Lower leg skin (tissue), 4 donors: ENCODE data around the gene SYNE2. TPM values are rescaled to one million over a fixed set of nuclear protein-coding genes. Genes with fewer than 3 reads are reported as not detected.

ENCODE experiments used
- DNase-seq, 2 donors: peaks; one replicate each; pipeline ENCODE4 v3.0.0-alpha.2; 2019; ENCODE audit warnings: low spot score in 2 of 2
- H3K4me3 ChIP-seq: fragments of 200-600 bp; sonication (generic); 2 replicates; pipeline ENCODE4 v1.5.1; 2017; ENCODE audit warnings: mild to moderate bottlenecking, low read depth; ENCODE audit not compliant: poor library complexity, severe bottlenecking
- CTCF ChIP-seq, 3 donors: fragments of 450-650 bp; IDR thresholded peaks; one replicate each; pipeline ENCODE4 v1.5.1; 2016; ENCODE audit warnings: antibody characterized with exemption in 3 of 3, mild to moderate bottlenecking in 3 of 3, moderate library complexity in 2 of 3
- POLR2A ChIP-seq, 2 donors: fragments of 450-650 bp; IDR thresholded peaks; one replicate each; pipeline ENCODE4 v1.6.1; 2016 to 2017; ENCODE audit warnings: antibody characterized with exemption in 2 of 2, mild to moderate bottlenecking in 1 of 2, moderate library complexity in 1 of 2
- WGBS, 2 donors: methylation state at CpG; one replicate each; pipeline ENCODE4 v1.1.5; 2018; 5-methylcytosine and 5-hydroxymethylcytosine counted together
- intact Hi-C: fragments of 100-400 bp; cut with DNase I; formaldehyde crosslinking; loops from one replicate; pipeline ENCODE4 v1.15.0; 2023; ENCODE audit warnings: low total_unique reads
- total RNA-seq, 4 donors: library from RNA; depleted of rRNA; stranded (reverse); fragments of >200 nt; gene quantifications; one replicate each; pipeline ENCODE4 v1.1.0, GENCODE V29; 2016

Gene SYNE2
- total RNA-seq, 4 donors from 2014 or later: 200 to 479 (median 232) TPM

GRCh38 chr14:63963439-63963838 is 110.6 kb downstream of the SYNE2 start:
- no peak for DNase-seq
- TF ChIP-seq CTCF (IDR thresholded peaks at IDR 0.05) (no peak), POLR2A (IDR thresholded peaks at IDR 0.05) (no peak)
- WGBS, 2 donors: 76 to 78% methylated on average over 2 of the region's 2 CpGs
- H3K4me3 ChIP-seq: no peak overlapping the region
- intact Hi-C loops: no loop called here

DNA sequence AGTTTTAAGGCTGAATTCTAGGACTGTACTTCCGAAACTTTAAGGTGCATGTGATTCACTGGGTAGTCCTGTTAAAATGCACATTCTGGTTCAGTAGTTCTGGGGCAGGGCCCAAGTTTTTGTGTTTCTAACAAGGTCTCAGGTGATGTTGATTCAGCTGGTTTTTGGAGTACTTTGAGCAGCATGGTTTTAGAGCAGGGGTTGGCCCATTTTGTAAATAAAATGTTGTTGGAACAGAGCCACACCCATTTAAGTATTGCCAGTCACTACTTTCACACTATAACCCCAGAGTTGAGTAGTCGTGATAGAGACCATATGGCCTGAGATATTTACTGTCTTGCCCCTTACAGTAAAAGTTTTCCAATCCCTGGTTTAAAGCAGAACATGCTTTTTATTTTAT is 111.3 kb downstream of the SYNE2 start:
- no peak overlapping the region for H3K4me3 ChIP-seq
- no peak for DNase-seq
- TF ChIP-seq POLR2A (IDR thresholded peaks at IDR 0.05): no peak
- no peak for TF ChIP-seq CTCF (IDR thresholded peaks at IDR 0.05)
- 85 to 90% methylated on average over 2 of the region's 2 CpGs for WGBS, 2 donors
- intact Hi-C loops: no loop called here

DNA sequence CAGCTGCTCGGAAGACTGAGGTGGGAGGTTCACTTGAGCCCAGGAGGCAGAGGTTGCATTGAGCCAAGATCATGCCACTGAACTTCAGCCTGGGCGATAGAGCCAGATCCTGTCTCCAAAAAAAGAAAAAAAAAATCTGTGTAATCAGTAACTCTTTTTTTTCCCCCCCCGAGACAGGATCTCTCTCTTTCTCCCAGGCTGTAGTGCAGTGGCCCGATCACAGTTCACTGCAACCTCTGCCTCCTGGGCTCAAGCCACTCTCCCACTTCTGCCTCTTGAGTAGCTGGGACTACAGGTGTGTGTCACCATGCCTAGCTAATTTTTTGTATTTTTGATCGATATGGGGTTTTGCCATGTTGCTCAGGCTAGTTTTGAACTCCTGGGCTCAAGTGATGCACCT is 113.6 kb downstream of the SYNE2 start:
- H3K4me3 ChIP-seq: no peak overlapping the region
- WGBS, 2 donors: 95 to 96% methylated on average over 5 of the region's 5 CpGs
- no peak for TF ChIP-seq CTCF (IDR thresholded peaks at IDR 0.05)
- TF ChIP-seq POLR2A (IDR thresholded peaks at IDR 0.05): no peak
- DNase-seq: no peak
- intact Hi-C loops: no loop called here

- 96 to 97% methylated on average over 3 of the region's 3 CpGs for WGBS, 2 donors
- TF ChIP-seq CTCF (IDR thresholded peaks at IDR 0.05): no peak
- TF ChIP-seq POLR2A (IDR thresholded peaks at IDR 0.05): no peak
- intact Hi-C loops: no loop called here
- DNase-seq: no peak
- no peak overlapping the region for H3K4me3 ChIP-seq
These were observed 119.6 kb downstream of the SYNE2 start for GRCh38 chr14:63972323-63972932.

DNA sequence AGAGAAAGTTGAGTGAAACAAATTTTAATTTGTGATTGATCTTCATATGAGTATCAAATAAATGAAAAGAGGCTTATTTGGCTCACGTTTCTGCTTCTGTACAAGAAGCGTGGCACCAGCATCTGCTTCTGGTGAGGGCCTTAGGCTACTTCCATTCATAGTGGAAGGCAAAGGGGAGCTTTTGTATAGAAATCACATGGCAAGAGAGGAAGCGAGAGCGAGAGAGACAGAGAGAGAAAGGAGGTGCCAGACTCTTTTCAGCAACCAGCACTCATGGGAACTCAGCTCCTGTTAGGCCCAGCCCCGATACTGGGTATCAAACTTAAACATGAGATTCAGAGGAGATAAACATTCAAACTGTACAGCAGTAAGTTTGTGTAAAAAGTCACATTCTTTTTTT is 121.4 kb downstream of the SYNE2 start:
- H3K4me3 ChIP-seq: no peak overlapping the region
- WGBS, 2 donors: 90% methylated on average over 5 of the region's 5 CpGs
- no peak for TF ChIP-seq POLR2A (IDR thresholded peaks at IDR 0.05)
- TF ChIP-seq CTCF (IDR thresholded peaks at IDR 0.05): no peak
- DNase-seq: no peak
- intact Hi-C loops: no loop called here

DNA sequence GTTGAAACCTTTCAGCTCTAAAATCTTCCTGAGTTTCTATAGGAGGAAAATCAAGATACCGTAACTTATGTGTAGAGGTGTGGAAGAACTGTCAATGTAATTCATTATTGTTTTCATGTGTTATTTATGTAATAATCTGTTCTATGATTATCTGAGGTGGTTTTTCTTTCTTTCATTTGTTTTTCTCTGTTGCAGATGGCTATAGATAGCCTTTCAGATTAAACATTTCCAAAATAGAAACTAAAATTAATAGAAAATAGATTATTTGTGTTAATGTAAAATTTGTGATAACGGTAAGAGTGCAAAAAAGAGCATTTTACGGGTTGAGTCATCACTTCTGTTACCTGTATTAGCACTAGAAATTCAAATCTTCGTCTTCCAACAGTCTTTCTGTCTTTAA is 128.8 kb downstream of the SYNE2 start:
- no peak overlapping the region for H3K4me3 ChIP-seq
- no peak for DNase-seq
- TF ChIP-seq CTCF (IDR thresholded peaks at IDR 0.05) (no peak), POLR2A (IDR thresholded peaks at IDR 0.05) (no peak)
- intact Hi-C loops: no loop called here
- 98% methylated on average over 4 of the region's 4 CpGs for WGBS, 2 donors
